PC-3 (cell line): Measurements from ENCODE around the gene FGF4.

Experiments
- EZH2 ChIP-seq: fragments of 300-600 bp; sonication (generic); IDR thresholded peaks from one replicate; pipeline ENCODE4 v1.6.1; 2017; ENCODE audit warnings: antibody characterized with exemption, mild to moderate bottlenecking, low read length; ENCODE audit not compliant: unreplicated experiment
- EZH2phosphoT487 ChIP-seq: fragments of 300-600 bp; sonication (generic); IDR thresholded peaks from 2 replicates; pipeline ENCODE4 v1.6.1; 2018; ENCODE audit warnings: mild to moderate bottlenecking, antibody characterized with exemption, low read length, borderline replicate concordance
- TF ChIP-seq, protein P1 (sequence below): fragments of 300-600 bp; sonication (generic); conservative IDR thresholded peaks from 2 replicates; pipeline ENCODE4 v1.5.1; 2017; ENCODE audit warnings: antibody characterized with exemption, low read depth, mild to moderate bottlenecking, low read length

DNA sequence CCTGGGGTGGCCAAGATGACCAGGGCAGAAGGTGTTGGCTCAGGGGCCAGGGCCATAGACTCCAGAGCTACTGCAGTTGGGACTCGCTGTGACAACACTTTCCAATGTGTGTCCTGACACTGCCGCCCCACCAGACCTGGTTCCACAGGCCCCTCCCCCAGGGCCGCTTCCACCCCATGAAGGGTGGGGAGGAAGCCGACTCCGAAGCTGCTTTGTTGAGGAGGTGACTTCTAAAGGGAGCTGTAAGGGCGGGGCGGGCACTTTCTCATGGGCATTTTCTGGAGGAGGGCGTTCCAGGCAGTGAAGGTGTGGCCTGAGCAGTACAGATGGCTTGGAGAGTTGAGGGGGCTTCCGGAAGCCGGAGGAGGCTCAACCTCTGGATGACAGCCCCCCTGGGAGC lies 37.8 kb upstream of the FGF4 start:
- TF ChIP-seq, protein P1, sequence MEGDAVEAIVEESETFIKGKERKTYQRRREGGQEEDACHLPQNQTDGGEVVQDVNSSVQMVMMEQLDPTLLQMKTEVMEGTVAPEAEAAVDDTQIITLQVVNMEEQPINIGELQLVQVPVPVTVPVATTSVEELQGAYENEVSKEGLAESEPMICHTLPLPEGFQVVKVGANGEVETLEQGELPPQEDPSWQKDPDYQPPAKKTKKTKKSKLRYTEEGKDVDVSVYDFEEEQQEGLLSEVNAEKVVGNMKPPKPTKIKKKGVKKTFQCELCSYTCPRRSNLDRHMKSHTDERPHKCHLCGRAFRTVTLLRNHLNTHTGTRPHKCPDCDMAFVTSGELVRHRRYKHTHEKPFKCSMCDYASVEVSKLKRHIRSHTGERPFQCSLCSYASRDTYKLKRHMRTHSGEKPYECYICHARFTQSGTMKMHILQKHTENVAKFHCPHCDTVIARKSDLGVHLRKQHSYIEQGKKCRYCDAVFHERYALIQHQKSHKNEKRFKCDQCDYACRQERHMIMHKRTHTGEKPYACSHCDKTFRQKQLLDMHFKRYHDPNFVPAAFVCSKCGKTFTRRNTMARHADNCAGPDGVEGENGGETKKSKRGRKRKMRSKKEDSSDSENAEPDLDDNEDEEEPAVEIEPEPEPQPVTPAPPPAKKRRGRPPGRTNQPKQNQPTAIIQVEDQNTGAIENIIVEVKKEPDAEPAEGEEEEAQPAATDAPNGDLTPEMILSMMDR: no peak
- TF ChIP-seq EZH2phosphoT487 (no peak), EZH2 (no peak)
